ENCODE data around the gene SMNDC1.

The SMNDC1 gene

DNA sequence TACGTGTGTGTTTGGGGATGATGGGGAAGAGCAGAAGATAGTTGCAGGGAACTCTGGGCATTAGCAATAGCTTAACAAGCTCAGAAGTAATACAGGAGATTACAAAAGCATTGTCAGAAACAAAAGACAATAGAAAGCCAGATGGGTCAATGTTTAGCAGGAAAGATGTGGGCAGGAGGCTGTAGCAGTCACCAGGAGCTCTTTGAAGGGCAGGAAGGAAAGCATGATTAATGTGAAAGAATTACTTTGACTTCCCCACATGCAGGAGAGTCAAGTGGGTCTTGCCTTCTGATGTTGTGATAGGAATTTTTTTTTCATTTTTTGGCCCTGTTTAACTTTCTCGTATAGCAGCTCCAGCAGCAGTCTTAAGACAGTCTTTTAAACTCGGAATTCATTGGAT lies 6.0 kb upstream of the SMNDC1 start:
- Histone ChIP-seq H3K4me3 (ENCODE audit: low read length) (no peak overlapping the region), H3K79me2 (ENCODE audit: low read length) (no peaks in the 10 kb centered on the region), H3K27me3 (ENCODE audit: low read depth, low read length) (0 out of 2 replicates have a peak, but pooled peaks cover 4% of the 10 kb centered on the region), H4K20me1 (ENCODE audit: insufficient read depth, low read length) (no peaks in the 10 kb centered on the region), H2AFZ (ENCODE audit: low read depth, low read length) (no peak overlapping the region), H3K36me3 (replicated peaks; ENCODE audit: low read depth, low read length) (no peaks in the 10 kb centered on the region), H3K27ac (ENCODE audit: low read length) (no peak overlapping the region), H3K9ac (ENCODE audit: low read length) (no peak overlapping the region), H3K4me1 (ENCODE audit: low read length) (peaks cover 22% of the 10 kb centered on the region), H3K4me2 (ENCODE audit: low read length) (no peak overlapping the region), H3K9me3 (ENCODE audit: insufficient read depth, low read length) (no peaks in the 10 kb centered on the region)
- TF ChIP-seq EZH2phosphoT487 (IDR thresholded peaks at IDR 0.05; ENCODE audit: low read depth), result no peak
- TF ChIP-seq, protein P1, sequence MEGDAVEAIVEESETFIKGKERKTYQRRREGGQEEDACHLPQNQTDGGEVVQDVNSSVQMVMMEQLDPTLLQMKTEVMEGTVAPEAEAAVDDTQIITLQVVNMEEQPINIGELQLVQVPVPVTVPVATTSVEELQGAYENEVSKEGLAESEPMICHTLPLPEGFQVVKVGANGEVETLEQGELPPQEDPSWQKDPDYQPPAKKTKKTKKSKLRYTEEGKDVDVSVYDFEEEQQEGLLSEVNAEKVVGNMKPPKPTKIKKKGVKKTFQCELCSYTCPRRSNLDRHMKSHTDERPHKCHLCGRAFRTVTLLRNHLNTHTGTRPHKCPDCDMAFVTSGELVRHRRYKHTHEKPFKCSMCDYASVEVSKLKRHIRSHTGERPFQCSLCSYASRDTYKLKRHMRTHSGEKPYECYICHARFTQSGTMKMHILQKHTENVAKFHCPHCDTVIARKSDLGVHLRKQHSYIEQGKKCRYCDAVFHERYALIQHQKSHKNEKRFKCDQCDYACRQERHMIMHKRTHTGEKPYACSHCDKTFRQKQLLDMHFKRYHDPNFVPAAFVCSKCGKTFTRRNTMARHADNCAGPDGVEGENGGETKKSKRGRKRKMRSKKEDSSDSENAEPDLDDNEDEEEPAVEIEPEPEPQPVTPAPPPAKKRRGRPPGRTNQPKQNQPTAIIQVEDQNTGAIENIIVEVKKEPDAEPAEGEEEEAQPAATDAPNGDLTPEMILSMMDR (IDR thresholded peaks at IDR 0.05; ENCODE audit: low read depth, low read length), result no peak

DNA sequence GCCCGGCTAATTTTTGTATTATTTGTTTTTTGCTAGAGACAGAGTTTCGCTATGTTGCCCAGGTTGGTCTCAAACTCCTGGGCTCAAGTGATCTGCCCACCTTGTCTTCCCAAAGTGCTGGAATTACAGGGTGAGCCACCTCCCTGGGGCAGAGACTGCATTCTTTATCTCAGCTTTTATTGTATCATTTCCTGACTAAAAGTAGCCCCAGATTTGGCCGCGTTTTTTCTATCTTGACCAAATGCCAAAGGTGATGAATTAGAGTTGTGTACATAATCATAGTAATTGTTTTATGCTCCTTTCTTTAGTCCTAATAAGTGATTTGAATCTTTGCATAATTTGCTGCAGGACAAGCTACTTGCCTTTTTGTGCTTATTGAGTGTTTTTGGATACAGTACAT lies 3.1 kb upstream of the SMNDC1 start:
- peaks cover 20% of the 10 kb centered on the region for H3K79me2 ChIP-seq (ENCODE audit: low read length)
- H3K27me3 ChIP-seq (ENCODE audit: low read depth, low read length), result 0 out of 2 replicates have a peak, but pooled peaks cover 4% of the 10 kb centered on the region
- no peak overlapping the region for H3K4me3 ChIP-seq (ENCODE audit: low read length)
- no peak overlapping the region for H2AFZ ChIP-seq (ENCODE audit: low read depth, low read length)
- no peak overlapping the region for H3K9ac ChIP-seq (ENCODE audit: low read length)
- no peak overlapping the region for H3K4me2 ChIP-seq (ENCODE audit: low read length)
- TF ChIP-seq, protein P1 (IDR thresholded peaks at IDR 0.05; ENCODE audit: low read depth, low read length), result no peak
- no peak for TF ChIP-seq EZH2phosphoT487 (IDR thresholded peaks at IDR 0.05; ENCODE audit: low read depth)
- peaks cover 1% of the 10 kb centered on the region for H3K36me3 ChIP-seq (replicated peaks; ENCODE audit: low read depth, low read length)
- no peak overlapping the region for H3K27ac ChIP-seq (ENCODE audit: low read length)
- H3K9me3 ChIP-seq (ENCODE audit: insufficient read depth, low read length), result no peaks in the 10 kb centered on the region
- 0 out of 2 replicates have a peak, but pooled peaks cover 4% of the 10 kb centered on the region for H4K20me1 ChIP-seq (ENCODE audit: insufficient read depth, low read length)
- H3K4me1 ChIP-seq (ENCODE audit: low read length), result peaks cover 26% of the 10 kb centered on the region

DNA sequence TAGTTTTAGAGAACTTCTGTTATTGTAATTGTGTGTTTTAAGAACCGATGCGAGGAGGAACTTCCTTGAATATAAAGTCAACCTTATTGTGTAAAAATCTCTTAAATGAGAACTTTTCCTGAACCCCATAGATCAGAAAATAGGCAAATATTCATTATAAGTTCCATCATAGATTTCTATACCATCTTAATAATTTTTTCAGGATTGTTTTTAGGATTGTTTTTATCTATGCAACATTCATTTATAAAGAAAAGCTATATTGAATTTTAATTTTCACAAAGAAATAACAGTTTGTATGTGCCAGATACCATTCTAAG lies 1.7 kb upstream of the SMNDC1 start:
- H3K79me2 ChIP-seq (ENCODE audit: low read length), result peaks cover 34% of the 10 kb centered on the region
- 0 out of 2 replicates have a peak, but pooled peaks cover 4% of the 10 kb centered on the region for H4K20me1 ChIP-seq (ENCODE audit: insufficient read depth, low read length)
- H3K36me3 ChIP-seq (replicated peaks; ENCODE audit: low read depth, low read length), result peaks cover 15% of the 10 kb centered on the region
- 0 out of 2 replicates have a peak overlapping the region, but pooled peaks have one; percentile 47 for H2AFZ ChIP-seq (ENCODE audit: low read depth, low read length)
- peak overlapping the region; percentile 90 for H3K4me3 ChIP-seq (ENCODE audit: low read length)
- peak overlapping the region; percentile 4; the same call in 1 of the 2 replicates for H3K9ac ChIP-seq (ENCODE audit: low read length)
- H3K4me1 ChIP-seq (ENCODE audit: low read length), result peaks cover 20% of the 10 kb centered on the region
- TF ChIP-seq, protein P1 (IDR thresholded peaks at IDR 0.05; ENCODE audit: low read depth, low read length), result no peak
- TF ChIP-seq EZH2phosphoT487 (IDR thresholded peaks at IDR 0.05; ENCODE audit: low read depth), result no peak
- no peak overlapping the region for H3K27ac ChIP-seq (ENCODE audit: low read length)
- no peaks in the 10 kb centered on the region for H3K9me3 ChIP-seq (ENCODE audit: insufficient read depth, low read length)
- H3K4me2 ChIP-seq (ENCODE audit: low read length), result peak overlapping the region; percentile 74
- H3K27me3 ChIP-seq (ENCODE audit: low read depth, low read length), result 0 out of 2 replicates have a peak, but pooled peaks cover 4% of the 10 kb centered on the region

DNA sequence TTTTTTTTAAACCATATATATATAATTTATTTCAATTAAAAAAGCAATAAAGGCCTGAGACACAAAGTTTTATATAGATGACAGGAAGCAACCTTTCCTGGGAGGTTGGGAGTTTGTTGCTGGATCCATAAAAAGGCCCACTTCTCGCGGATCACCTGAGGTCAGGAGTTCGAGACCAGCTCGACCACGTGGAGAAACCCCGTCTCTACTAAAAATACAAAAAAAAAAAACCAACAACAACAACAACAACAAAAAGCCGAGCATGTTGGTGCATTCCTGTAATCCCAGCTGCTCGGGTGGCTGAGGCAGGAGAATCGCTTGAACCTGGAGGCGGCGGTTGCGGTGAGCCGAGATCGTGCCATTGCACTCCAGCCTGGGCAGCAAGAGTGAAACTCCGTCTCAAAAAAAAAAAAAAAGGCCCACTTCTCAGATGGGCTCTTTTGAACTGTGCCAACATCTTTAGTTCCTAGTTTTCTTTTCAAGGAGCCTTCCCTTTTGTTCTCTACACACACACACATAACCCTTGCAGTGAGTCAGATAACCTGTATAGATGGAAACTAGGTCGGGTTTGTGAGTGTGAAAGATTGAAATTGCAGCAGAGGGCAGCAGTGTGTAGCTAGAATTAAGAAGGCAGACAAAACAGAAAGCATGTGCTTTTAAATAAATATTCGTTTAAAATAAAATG lies 1.2 kb upstream of the SMNDC1 start:
- Histone ChIP-seq H3K27me3 (ENCODE audit: low read depth, low read length) (0 out of 2 replicates have a peak, but pooled peaks cover 4% of the 10 kb centered on the region), H3K79me2 (ENCODE audit: low read length) (peaks cover 39% of the 10 kb centered on the region), H3K4me2 (ENCODE audit: low read length) (peak overlapping the region; percentile 74), H3K9me3 (ENCODE audit: insufficient read depth, low read length) (no peaks in the 10 kb centered on the region), H3K36me3 (replicated peaks; ENCODE audit: low read depth, low read length) (peaks cover 20% of the 10 kb centered on the region), H2AFZ (ENCODE audit: low read depth, low read length) (0 out of 2 replicates have a peak overlapping the region, but pooled peaks have one; percentile 47), H3K27ac (ENCODE audit: low read length) (no peak overlapping the region), H3K9ac (ENCODE audit: low read length) (peak overlapping the region; percentile 4), H3K4me1 (ENCODE audit: low read length) (peaks cover 16% of the 10 kb centered on the region), H3K4me3 (ENCODE audit: low read length) (peak overlapping the region; percentile 90), H4K20me1 (ENCODE audit: insufficient read depth, low read length) (0 out of 2 replicates have a peak, but pooled peaks cover 4% of the 10 kb centered on the region)
- TF ChIP-seq, protein P1 (IDR thresholded peaks at IDR 0.05; ENCODE audit: low read depth, low read length), result peak; percentile 66
- no peak for TF ChIP-seq EZH2phosphoT487 (IDR thresholded peaks at IDR 0.05; ENCODE audit: low read depth)

All from OCI-LY3 (cell line).